Neutrophil (primary cell): ENCODE data around the gene ETFA.

Experiments used
- H3K27ac ChIP-seq: fragments of 200-600 bp; sonication (generic); 2 replicates; pipeline ENCODE4 v1.5.1; 2016; ENCODE audit warnings: mild to moderate bottlenecking, moderate library complexity
- H3K27me3 ChIP-seq: fragments of 200-600 bp; sonication (generic); 2 replicates; pipeline ENCODE4 v1.6.0; 2016; ENCODE audit warnings: mild to moderate bottlenecking
- H3K36me3 ChIP-seq: fragments of 200-600 bp; sonication (generic); 2 replicates; pipeline ENCODE4 v1.5.1; 2017
- H3K4me1 ChIP-seq, 2 experiments: fragments of 200-600 bp in 1 of 2; sonication (generic) in 1 of 2; 1 replicate in 1 of 2; 2 replicates in 1 of 2; pipeline versions ENCODE4 v1.5.1 to v1.6.1; 2013 to 2016; ENCODE audit warnings: low read depth in 1 of 2, low read length in 1 of 2, mild to moderate bottlenecking in 1 of 2, moderate library complexity in 1 of 2; ENCODE audit not compliant: control insufficient read depth in 1 of 2, insufficient read depth in 1 of 2
- H3K4me3 ChIP-seq, 2 experiments: fragments of 200-600 bp in 1 of 2; sonication (generic) in 1 of 2; 1 replicate in 1 of 2; 2 replicates in 1 of 2; pipeline ENCODE4 v1.5.1; 2013 to 2016; ENCODE audit warnings: low read depth in 1 of 2, low read length in 1 of 2, mild to moderate bottlenecking in 1 of 2, moderate library complexity in 1 of 2
- H3K9me3 ChIP-seq: fragments of 200-600 bp; sonication (generic); 2 replicates; pipeline ENCODE4 v1.5.1; 2016
- CTCF ChIP-seq: fragments of 200-600 bp; sonication (generic); IDR thresholded peaks from 2 replicates; pipeline ENCODE4 v1.5.1; 2016; ENCODE audit warnings: antibody characterized with exemption

ETFA gene

GRCh38 chr15:76215634-76216033 lies 95.6 kb downstream of the ETFA start:
- H3K4me1 ChIP-seq: no peaks in the 10 kb centered on the region
- no peak overlapping the region for H3K27ac ChIP-seq
- no peak overlapping the region for H3K4me3 ChIP-seq
- H3K27me3 ChIP-seq: no peaks in the 10 kb centered on the region
- no peaks in the 10 kb centered on the region for H3K9me3 ChIP-seq
- TF ChIP-seq CTCF: no peak
- H3K36me3 ChIP-seq: peaks cover 52% of the 10 kb centered on the region

DNA sequence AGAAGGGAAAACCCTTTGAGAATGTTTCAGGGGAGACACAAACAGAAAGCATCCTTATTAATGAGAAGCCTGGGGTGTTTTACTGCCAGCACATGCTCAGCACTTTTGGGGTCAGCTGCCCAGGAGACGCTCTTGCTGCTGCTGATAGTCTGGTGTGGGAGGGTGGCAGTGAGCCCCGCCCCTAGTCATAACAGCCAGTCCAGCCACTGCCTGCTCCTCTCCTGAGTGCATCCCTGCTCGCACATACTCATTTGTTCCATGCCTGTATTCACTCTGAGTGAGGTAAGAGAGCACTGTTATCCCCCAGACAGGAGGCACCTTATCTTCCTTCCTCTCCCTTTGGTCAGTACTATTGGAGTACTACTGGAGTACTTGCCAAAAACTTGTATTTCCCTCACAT lies 101.3 kb downstream of the ETFA start:
- no peaks in the 10 kb centered on the region for H3K9me3 ChIP-seq
- TF ChIP-seq CTCF: no peak
- peaks cover 84% of the 10 kb centered on the region for H3K36me3 ChIP-seq
- H3K4me3 ChIP-seq: no peak overlapping the region
- H3K4me1 ChIP-seq: no peaks in the 10 kb centered on the region
- H3K27me3 ChIP-seq: no peaks in the 10 kb centered on the region
- no peak overlapping the region for H3K27ac ChIP-seq

GRCh38 chr15:76209523-76209922 lies 101.7 kb downstream of the ETFA start:
- H3K27me3 ChIP-seq: no peaks in the 10 kb centered on the region
- H3K36me3 ChIP-seq: peaks cover 79% of the 10 kb centered on the region
- TF ChIP-seq CTCF: no peak
- H3K4me1 ChIP-seq: no peaks in the 10 kb centered on the region
- H3K4me3 ChIP-seq: no peak overlapping the region
- no peaks in the 10 kb centered on the region for H3K9me3 ChIP-seq
- no peak overlapping the region for H3K27ac ChIP-seq

- TF ChIP-seq CTCF: no peak
- Histone ChIP-seq H3K36me3 (peaks cover 74% of the 10 kb centered on the region), H3K27me3 (no peaks in the 10 kb centered on the region), H3K9me3 (no peaks in the 10 kb centered on the region), H3K27ac (no peak overlapping the region), H3K4me1 (no peaks in the 10 kb centered on the region), H3K4me3 (no peak overlapping the region)
Measured at GRCh38 chr15:76208786-76209424, 102.4 kb downstream of the ETFA start.

DNA sequence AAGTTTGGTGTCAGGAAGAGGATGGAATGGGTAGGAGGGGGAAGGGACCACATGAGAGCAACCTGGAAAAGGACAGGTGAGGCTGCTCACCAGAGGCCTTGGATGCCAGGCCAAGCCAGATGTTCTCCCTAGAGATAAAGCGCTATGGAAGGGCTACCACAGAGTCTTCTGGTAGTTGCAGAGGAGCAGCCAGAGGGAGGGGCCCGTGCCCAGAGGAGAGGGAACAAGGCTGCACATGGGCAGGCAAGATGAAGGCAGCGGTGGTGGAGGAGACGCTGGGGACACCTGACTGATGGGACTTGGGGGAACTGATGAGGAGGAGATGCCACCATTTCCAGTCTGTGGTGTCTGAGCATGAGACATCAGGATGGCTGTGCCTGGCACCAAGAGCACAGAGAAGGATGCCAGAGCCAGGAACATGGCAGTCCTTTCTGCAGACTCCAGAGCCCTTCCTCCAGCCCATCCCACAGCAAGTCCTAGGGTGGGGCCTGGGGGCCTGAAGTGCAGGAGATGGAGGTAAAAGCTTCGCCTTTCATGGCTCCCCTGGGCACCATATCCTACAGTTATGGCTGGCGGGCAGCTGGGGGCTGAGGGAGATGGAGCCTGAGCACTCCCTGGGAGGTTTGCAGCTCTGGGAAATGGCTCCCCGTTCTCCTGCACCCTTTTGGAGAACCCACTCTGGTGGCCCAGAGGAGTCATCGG lies 103.0 kb downstream of the ETFA start:
- no peaks in the 10 kb centered on the region for H3K9me3 ChIP-seq
- H3K36me3 ChIP-seq: peaks cover 74% of the 10 kb centered on the region
- H3K4me1 ChIP-seq: no peaks in the 10 kb centered on the region
- no peak overlapping the region for H3K4me3 ChIP-seq
- H3K27ac ChIP-seq: no peak overlapping the region
- no peaks in the 10 kb centered on the region for H3K27me3 ChIP-seq
- TF ChIP-seq CTCF: no peak
